ENCODE data around the gene FOXN1. TPM values are rescaled to one million over a fixed set of nuclear protein-coding genes. Genes with fewer than 3 reads are reported as not detected.

The FOXN1 gene
- total and polyA plus RNA-seq, 2 of the 13 experiments (the other 11 are each of a cell fraction or from before 2014, with no cell fraction given) = 0.01 TPM; not detected in 1

DNA sequence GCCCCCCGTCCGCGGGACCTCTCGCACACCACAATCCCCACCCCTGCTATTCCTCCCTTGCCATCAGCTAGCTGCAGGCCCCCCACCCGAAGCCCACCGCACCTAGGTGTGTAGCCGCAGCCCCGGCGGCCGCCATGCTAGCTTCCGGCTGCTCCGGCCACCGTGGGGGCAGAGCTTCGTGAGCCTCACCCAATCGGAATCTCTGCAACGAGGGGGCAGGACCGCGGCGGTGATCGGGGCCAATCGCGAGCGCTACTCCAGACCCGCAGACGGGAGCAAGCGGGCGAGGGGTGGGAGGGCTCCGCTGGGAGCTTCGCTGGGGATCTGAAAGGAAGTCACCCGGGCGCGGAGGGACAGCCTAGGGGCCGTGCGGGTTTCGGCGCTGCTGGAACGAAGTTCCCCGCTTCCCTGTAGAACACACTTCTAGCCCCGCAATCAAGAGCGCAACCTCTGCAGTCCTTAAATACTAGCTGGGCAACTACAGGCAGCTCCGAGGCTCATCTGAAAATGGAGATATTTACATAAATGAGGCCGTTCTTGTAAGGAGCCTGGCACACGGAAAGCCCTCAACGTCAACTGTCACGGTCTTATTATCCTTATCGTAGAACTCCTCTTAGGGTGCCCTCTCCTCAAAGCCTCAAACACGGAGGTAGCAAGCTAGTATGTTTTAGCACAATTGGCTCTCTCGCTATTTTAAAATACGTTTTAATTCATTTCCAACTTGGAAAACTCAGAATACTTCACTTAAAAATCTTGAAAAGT is 65.4 kb downstream of the FOXN1 start, which contains the start of gene PIGS (continued):
- TF ChIP-seq, protein P1, sequence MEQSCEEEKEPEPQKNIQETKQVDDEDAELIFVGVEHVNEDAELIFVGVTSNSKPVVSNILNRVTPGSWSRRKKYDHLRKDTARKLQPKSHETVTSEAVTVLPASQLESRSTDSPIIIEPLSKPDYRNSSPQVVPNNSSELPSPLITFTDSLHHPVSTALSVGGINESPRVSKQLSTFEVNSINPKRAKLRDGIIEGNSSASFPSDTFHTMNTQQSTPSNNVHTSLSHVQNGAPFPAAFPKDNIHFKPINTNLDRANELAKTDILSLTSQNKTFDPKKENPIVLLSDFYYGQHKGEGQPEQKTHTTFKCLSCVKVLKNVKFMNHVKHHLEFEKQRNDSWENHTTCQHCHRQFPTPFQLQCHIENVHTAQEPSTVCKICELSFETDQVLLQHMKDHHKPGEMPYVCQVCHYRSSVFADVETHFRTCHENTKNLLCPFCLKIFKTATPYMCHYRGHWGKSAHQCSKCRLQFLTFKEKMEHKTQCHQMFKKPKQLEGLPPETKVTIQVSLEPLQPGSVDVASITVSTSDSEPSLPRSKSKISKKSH (CRISPR knock-in tag; IDR thresholded peaks at IDR 0.05; ENCODE audit: borderline replicate concordance) = no peak
- TF ChIP-seq, protein P2, sequence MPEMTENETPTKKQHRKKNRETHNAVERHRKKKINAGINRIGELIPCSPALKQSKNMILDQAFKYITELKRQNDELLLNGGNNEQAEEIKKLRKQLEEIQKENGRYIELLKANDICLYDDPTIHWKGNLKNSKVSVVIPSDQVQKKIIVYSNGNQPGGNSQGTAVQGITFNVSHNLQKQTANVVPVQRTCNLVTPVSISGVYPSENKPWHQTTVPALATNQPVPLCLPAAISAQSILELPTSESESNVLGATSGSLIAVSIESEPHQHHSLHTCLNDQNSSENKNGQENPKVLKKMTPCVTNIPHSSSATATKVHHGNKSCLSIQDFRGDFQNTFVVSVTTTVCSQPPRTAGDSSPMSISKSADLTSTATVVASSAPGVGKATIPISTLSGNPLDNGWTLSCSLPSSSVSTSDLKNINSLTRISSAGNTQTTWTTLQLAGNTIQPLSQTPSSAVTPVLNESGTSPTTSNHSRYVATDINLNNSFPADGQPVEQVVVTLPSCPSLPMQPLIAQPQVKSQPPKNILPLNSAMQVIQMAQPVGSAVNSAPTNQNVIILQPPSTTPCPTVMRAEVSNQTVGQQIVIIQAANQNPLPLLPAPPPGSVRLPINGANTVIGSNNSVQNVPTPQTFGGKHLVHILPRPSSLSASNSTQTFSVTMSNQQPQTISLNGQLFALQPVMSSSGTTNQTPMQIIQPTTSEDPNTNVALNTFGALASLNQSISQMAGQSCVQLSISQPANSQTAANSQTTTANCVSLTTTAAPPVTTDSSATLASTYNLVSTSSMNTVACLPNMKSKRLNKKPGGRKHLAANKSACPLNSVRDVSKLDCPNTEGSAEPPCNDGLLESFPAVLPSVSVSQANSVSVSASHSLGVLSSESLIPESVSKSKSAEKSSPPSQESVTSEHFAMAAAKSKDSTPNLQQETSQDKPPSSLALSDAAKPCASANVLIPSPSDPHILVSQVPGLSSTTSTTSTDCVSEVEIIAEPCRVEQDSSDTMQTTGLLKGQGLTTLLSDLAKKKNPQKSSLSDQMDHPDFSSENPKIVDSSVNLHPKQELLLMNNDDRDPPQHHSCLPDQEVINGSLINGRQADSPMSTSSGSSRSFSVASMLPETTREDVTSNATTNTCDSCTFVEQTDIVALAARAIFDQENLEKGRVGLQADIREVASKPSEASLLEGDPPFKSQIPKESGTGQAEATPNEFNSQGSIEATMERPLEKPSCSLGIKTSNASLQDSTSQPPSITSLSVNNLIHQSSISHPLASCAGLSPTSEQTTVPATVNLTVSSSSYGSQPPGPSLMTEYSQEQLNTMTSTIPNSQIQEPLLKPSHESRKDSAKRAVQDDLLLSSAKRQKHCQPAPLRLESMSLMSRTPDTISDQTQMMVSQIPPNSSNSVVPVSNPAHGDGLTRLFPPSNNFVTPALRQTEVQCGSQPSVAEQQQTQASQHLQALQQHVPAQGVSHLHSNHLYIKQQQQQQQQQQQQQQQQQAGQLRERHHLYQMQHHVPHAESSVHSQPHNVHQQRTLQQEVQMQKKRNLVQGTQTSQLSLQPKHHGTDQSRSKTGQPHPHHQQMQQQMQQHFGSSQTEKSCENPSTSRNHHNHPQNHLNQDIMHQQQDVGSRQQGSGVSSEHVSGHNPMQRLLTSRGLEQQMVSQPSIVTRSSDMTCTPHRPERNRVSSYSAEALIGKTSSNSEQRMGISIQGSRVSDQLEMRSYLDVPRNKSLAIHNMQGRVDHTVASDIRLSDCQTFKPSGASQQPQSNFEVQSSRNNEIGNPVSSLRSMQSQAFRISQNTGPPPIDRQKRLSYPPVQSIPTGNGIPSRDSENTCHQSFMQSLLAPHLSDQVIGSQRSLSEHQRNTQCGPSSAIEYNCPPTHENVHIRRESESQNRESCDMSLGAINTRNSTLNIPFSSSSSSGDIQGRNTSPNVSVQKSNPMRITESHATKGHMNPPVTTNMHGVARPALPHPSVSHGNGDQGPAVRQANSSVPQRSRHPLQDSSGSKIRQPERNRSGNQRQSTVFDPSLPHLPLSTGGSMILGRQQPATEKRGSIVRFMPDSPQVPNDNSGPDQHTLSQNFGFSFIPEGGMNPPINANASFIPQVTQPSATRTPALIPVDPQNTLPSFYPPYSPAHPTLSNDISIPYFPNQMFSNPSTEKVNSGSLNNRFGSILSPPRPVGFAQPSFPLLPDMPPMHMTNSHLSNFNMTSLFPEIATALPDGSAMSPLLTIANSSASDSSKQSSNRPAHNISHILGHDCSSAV (CRISPR knock-in tag; IDR thresholded peaks at IDR 0.05; ENCODE audit: borderline replicate concordance) = no peak
- TF ChIP-seq MXI1 (IDR thresholded peaks at IDR 0.05; ENCODE audit: borderline replicate concordance, low read depth, low read length) (peak; percentile 59; the same call in 1 of the 3 replicates), ZNF225 (CRISPR knock-in tag; IDR thresholded peaks at IDR 0.05) (0 out of 2 replicates have a peak, but pooled peaks have one; percentile 57), MAZ (IDR thresholded peaks at IDR 0.05; ENCODE audit: borderline replicate concordance, low read depth, low read length) (peak; percentile 60; the same call in 1 of the 2 replicates), MAZ (CRISPR knock-in tag; IDR thresholded peaks at IDR 0.05; ENCODE audit: low read depth) (peak; percentile 79)
- TF ChIP-seq, protein P3, sequence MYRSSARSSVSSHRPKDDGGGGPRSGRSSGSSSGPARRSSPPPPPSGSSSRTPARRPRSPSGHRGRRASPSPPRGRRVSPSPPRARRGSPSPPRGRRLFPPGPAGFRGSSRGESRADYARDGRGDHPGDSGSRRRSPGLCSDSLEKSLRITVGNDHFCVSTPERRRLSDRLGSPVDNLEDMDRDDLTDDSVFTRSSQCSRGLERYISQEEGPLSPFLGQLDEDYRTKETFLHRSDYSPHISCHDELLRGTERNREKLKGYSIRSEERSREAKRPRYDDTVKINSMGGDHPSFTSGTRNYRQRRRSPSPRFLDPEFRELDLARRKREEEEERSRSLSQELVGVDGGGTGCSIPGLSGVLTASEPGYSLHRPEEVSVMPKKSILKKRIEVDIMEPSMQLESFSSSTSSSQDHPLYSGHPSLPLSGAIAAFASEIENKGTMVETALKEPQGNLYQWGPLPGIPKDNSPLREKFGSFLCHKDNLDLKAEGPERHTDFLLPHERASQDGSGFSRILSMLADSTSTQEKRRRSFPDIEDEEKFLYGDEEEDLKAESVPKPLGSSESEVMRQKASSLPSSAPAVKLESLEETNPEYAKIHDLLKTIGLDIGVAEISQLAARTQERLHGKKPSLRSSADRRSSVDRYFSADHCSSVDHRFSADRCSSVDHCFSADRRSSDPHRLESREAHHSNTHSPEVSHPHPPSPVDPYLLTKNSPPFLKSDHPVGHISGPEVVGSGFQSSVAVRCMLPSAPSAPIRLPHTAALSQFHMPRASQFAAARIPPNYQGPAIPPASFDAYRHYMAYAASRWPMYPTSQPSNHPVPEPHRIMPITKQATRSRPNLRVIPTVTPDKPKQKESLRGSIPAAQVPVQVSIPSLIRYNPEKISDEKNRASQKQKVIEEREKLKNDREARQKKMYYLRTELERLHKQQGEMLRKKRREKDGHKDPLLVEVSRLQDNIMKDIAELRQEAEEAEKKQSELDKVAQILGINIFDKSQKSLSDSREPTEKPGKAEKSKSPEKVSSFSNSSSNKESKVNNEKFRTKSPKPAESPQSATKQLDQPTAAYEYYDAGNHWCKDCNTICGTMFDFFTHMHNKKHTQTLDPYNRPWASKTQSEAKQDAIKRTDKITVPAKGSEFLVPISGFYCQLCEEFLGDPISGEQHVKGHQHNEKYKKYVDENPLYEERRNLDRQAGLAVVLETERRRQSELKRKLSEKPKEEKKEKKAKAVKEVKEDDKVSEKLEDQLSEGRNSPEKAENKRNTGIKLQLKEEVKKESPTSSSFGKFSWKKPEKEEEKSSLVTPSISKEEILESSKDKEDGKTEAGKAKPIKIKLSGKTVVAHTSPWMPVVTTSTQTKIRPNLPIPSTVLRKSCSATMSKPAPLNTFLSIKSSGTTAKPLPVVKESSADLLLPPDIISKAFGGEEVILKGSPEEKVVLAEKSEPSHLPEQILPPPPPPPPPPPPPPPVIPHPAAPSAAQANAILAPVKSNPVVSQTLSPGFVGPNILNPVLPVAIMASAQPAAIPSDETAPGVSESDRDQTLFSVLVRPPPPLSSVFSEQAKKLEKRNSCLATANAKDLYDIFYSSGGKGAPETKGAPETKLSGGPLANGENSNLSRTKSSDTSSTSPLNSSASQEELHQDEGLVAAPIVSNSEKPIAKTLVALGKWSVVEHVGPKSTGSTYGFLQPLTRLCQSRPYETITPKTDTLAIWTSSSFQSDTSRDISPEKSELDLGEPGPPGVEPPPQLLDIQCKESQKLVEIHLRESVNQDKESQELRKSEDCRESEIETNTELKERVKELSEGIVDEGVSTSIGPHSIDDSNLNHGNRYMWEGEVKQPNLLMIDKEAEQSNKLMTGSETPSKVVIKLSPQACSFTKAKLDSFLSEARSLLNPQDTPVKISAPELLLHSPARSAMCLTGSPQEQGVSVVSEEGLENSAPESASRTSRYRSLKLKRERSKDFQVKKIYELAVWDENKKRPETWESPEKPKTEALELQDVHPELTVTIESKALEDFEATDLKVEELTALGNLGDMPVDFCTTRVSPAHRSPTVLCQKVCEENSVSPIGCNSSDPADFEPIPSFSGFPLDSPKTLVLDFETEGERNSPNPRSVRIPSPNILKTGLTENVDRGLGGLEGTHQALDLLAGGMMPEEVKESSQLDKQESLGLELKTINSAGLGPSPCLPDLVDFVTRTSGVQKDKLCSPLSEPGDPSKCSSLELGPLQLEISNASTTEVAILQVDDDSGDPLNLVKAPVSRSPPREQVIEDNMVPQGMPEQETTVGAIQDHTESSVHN (CRISPR knock-in tag; IDR thresholded peaks at IDR 0.05) = no peak

All from HepG2 (cell line).